NT2/D1 (cell line): ENCODE measurements around the gene DHX57.

Experiments
- YY1 ChIP-seq: IDR thresholded peaks from 2 replicates; pipeline ENCODE4 v1.6.1; 2011; ENCODE audit not compliant: insufficient read length, insufficient read depth
- ZNF274 ChIP-seq: IDR thresholded peaks from 2 replicates; pipeline ENCODE4 v1.6.1; 2011; ENCODE audit warnings: mild to moderate bottlenecking, low read depth, low read length

DNA sequence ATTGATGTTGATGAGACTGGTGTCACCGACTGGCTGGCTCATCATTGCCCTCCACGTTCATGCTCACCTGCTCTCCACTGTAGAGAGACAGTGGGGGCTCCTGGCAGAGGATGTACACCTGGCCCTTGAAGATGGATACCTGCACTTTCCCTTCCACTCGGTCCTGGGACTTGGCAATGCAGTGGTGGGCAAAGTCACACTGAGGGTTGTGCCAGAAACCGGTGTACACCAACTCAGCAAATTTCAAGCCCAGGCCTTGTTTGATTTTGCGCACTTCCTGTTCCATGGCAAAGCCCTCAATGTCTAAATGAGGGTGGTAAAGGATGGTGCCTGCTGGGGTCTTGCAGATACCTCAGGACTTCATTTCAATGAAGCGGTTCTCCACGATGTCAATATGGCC lies 65.2 kb downstream of the DHX57 start:
- TF ChIP-seq ZNF274 (no peak), YY1 (no peak)
